GM11168 (cell line): ENCODE measurements around the gene FRMD4A.

ENCODE experiments used
- in situ Hi-C: fragments of 300-500 bp; cut with MboI; formaldehyde crosslinking; loops from one replicate; pipeline ENCODE4 v1.12.0; 2022; ENCODE audit warnings: low sequenced_read_pairs; ENCODE audit not compliant: unreplicated experiment

Gene FRMD4A

GRCh38 chr10:14296065-14296709, 34.5 kb downstream of the FRMD4A start:
- in situ Hi-C loops = no loop called here

- in situ Hi-C loops = no loop called here
These were observed 36.2 kb downstream of the FRMD4A start for GRCh38 chr10:14294347-14295059.

DNA sequence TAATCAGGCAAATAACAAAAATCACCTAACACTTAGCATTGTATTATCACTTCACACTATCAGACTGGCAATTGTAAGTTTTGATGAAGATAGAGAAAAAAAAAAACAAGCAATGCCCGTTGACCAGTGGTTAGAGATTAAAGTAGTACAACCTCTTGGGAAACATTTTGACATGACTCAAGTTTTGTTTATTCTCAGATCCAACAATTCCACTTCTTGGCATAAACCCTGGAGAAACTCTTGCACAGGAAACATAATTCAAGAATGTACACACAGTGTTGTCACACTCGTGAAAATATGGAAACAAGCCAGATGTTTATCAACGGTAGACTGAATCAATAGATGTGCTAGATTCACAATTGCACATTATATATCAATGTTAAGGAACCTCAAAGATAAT, 37.2 kb downstream of the FRMD4A start:
- in situ Hi-C loops = no loop called here

- in situ Hi-C loops = no loop called here
These were observed 39.4 kb downstream of the FRMD4A start for GRCh38 chr10:14291296-14291695.

- in situ Hi-C loops = no loop called here
These were observed 44.7 kb downstream of the FRMD4A start for GRCh38 chr10:14285941-14286560.

DNA sequence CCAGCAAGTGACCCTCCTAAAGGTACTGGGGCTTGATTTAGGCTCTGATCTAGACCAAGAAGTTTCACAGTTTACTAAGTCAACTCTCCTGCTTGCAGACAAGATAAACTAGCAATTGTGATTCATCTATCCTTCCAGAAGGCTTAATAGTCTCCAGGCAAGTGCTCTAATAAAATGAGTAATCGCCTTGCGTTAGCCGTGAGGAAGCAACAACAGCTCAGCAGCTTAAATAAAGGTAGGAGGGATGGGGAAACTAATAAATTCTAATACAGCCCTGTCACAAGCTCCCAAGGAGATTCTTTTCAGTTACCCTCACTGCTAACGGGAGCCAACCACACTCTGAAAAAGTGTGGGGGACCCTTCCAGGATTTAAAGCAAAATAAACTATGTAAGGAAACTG, 48.4 kb downstream of the FRMD4A start:
- in situ Hi-C loops = no loop called here

DNA sequence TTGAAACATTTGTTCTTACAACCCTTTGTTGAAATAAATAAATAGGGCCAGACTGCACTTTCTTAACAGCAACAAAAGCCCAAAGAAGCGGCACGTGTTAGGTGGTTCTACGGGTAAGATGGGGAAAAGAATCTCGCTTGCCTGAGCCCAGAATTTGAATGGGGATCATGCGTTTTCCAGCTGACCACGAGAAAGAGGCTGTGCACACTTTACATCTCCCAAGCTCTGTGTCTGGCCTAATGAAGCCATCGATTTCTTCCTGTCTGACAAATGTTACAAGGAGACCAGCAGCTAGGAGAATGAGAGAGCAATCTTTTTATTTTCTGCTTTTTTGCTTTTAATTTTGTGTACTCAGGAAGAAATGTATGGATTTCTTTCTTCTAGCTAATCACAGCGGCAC, 52.2 kb downstream of the FRMD4A start:
- in situ Hi-C loops = no loop called here

DNA sequence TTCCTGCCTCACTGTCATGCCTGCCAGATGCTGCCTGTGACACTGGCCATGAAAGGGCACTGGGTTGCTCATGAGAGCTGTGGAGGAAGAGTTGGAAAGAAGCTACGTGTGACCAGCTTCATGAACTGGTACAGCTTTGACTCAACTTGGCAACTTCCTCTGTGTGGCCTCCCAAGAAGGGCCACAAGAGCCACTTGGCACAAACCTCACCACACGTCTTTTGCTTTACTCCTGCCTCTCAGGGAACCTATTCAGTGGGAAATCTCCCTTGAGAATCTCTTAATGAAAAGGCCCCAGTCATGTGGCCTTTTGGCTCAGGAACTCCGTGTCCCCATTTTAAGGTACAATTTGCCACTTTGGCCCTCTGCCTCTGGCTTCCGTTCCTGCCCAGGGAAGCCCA, 54.5 kb downstream of the FRMD4A start:
- in situ Hi-C loops = no loop called here

- in situ Hi-C loops = no loop called here
These were observed 59.1 kb downstream of the FRMD4A start for GRCh38 chr10:14271621-14272020.

DNA sequence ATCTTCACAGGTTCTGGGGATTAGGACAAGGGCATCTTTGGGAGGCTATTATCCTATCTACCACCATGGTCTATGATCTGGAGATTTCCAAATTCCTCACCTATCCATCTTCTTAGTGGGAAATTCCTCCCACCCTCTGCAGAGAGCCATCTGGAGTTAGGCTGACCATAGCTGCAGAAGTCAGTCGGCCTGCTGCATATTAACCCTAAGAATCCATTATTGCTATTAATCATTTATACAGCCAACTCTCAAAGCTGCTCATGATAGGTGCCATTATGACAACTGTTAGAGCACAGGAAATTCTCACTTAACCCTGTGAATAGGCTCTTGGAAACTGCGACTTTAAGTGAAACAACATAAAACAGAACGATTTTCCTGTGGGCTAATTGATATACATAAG, 60.4 kb downstream of the FRMD4A start:
- in situ Hi-C loops = no loop called here

- in situ Hi-C loops = no loop called here
These were observed 65.0 kb downstream of the FRMD4A start for GRCh38 chr10:14265709-14266108.

DNA sequence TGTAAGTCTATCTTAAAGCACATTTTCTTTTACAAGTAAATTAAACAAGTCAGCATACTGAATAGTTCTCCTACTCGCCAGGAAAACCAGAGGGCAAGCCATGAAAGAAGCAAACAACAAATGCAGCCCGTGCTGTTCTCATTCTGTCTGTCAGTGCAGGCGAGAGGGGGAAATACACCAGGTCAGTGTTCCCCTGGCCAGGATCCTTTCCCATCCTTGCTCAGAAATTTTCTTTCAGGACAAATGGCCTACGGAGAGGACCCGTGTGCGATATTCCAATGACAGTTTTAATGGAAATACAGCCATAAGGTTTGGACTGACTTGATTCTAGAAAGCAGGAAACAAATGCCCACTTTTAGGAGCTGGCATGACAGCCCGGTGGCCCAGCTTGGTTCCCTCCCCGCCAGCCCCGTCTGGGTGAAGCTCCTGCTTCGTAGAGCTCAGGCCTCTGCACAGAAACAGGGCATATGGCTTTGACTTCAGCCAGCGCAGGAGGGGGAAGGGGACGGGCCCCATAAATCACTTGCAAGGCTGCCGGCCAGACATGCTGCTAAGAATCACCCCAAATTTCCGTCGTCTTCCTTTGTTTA, 67.8 kb downstream of the FRMD4A start:
- in situ Hi-C loops = no loop called here

DNA sequence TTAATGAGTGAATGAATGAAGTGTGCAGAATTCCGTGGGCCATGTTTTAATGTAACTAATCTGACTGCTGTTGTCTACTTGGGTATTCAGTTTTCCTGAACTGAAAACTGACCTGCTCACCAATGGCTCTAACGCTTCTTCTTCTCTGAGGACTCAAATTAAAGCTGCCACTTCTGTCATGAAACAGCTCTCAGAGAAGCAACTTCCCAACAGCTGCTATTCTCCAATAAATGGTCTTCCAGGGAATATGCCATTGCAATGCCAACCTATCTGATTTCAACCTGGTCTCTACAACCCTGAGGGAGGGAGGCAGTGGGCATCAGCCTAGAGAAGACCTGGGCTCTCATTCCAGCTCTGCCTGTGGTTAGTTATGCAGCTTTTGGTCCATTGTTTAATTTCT, 69.4 kb downstream of the FRMD4A start:
- in situ Hi-C loops = no loop called here

- in situ Hi-C loops = no loop called here
These were observed 70.8 kb downstream of the FRMD4A start for GRCh38 chr10:14259696-14260566.

- in situ Hi-C loops = no loop called here
These were observed 76.4 kb downstream of the FRMD4A start for GRCh38 chr10:14254368-14254767.

GRCh38 chr10:14253711-14254110, 77.0 kb downstream of the FRMD4A start:
- in situ Hi-C loops = no loop called here

DNA sequence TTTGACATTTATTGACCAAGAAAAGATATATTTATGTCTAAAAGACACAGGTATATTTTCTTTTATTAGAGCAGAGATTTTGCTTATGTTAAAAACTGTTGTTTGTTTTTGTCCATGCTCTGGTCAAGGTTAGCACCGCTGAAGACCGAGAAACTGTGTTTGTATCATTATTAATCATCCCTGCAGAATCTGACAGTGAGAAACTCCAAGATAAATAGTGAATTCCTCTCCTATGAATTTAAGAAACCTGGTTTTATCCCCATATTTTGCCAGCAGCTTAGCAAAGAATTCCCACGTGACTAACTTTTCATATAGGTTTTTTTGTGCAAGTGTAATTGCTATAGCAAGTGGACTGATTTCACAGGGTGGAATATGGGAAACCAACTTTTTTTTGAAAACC, 77.6 kb downstream of the FRMD4A start:
- in situ Hi-C loops = no loop called here

- in situ Hi-C loops = no loop called here
These were observed 80.1 kb downstream of the FRMD4A start for GRCh38 chr10:14250496-14251076.

DNA sequence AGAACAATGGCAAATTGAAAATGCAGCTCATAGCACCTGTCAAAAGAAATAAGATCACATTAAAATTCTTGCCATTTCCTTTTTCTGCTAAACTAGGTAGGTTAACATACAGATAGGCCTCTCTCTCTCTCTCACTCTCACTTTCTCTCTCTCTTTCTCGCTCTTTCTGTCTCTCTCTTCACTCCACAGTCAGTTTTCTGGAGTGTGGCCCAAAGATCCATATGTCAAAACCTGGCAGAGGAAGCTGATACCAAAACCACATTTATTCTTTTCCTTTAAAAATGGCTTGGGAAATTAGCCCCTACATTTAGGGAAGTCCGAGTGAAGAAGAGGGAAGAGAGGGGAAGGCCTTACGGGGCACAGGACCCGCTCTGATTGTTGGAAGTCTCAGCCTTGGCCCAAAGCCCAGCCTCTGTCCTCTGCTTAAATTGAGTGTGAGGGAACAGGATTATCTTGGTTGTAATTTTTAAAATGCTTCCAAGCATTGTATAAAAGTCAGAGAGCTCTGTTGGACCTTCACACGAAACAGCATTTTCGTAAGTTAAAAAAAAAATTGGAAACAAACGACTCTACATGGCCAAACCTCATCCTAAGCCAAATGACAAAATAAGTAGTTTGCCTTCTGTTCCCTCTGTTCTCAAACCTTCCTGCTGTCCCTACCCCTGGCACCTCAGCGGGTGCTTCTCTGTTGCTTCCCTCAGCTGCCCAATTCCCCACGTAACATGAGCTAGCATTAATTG, 83.2 kb downstream of the FRMD4A start:
- in situ Hi-C loops = no loop called here
